Measurements from ENCODE around the gene MB21D2.
"Not testable (repeated sequence)": the region's sequence is repeated elsewhere in the genome, so short reads cannot be mapped to it uniquely, and the experiment has no call there.

Gene MB21D2, protein sequence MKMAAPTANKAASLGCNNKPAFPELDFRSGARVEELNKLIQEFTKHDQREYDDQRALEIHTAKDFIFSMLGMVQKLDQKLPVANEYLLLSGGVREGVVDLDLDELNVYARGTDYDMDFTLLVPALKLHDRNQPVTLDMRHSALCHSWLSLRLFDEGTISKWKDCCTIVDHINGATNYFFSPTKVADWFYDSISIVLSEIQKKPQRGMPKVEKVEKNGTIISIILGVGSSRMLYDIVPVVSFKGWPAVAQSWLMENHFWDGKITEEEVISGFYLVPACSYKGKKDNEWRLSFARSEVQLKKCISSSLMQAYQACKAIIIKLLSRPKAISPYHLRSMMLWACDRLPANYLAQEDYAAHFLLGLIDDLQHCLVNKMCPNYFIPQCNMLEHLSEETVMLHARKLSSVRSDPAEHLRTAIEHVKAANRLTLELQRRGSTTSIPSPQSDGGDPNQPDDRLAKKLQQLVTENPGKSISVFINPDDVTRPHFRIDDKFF

DNA sequence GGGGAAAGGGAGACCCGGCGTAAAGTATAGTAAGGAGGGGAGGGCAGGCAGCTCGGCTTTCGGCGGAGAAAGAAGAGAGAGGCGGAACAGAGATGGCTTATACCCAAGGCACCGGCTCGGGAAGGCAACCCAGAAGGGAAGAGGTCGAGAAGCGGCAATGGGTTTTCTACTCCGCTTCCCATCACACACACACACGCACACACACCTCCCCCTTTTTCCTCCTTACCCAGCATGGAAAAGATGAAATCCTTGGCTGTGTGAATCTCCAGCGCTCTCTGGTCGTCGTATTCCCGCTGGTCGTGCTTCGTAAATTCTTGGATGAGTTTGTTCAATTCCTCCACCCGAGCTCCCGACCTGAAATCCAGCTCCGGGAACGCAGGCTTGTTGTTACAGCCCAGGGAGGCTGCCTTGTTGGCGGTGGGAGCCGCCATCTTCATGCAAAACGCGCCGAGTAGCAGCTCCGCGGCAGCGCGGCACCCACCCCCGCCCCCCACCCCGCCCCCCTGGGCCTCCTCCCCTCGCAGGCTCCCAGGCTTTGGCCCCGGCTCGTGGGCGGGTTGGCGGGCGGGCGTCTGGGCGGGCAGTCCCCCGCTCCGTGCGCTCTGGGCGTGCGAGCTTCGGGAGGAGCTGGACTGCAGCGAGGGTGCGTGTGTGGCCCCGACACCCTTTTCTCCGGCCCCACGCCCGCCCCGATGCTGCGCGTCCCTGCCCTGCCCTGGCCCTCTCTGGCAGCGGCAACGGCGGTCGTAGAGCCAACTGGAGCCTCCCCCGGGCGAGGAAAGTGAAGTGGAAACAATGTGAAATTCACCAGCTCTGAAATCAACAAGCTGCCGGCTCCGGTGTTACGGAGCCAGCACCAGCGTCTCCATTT lies at the start of gene MB21D2:
Gene MB21D2, minus strand, starts transcription at position 453 of the 871 bp plus-strand sequence. Its CDS starts 16 bp downstream, at position 437.
- DNase-seq = peak; percentile 74

GRCh38 chr3:192964959-192965719 lies 47.5 kb upstream of the MB21D2 start:
- not testable (repeated sequence) for DNase-seq

DNA sequence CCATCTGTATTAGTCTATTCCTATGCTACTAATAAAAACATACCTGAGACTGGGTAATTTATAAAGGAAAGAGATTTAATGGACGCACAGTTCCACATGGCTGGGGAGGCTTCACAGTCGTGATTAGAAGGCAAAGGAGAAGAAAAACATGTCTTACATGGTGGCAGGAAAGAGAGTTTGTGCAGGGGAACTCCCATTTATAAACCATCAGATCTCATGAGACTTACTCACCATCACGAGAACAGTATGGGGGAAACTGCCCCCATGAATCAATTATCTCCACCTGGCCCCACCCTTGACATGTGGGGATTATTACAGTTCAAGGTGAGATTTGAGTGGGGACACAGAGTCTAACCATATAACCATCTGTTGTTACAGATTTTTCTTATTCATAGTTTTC lies 42.1 kb upstream of the MB21D2 start:
- no peak for DNase-seq

GRCh38 chr3:192958219-192958872 lies 40.7 kb upstream of the MB21D2 start:
- no peak for DNase-seq

GRCh38 chr3:192957441-192958021 lies 39.9 kb upstream of the MB21D2 start:
- DNase-seq = peak; percentile 18

DNA sequence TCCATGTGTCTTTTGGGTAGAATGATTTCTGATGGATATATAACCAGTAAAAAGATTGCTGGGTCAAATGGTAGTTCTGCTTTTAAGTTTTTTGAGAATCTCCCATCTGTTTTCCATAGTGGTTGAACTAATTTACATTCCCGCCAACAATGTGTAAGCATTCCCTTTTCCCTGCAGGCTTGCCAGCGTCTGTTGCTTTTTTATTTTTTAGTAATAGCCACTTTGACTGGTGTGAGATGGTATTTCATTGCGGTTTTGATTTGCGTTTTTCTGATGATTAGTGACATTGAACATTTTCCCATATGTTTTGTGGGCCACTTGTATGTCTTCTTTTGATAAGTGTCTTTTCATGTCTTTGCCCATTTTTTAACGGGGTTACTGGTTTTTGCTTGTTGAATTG lies 36.3 kb upstream of the MB21D2 start:
- DNase-seq = no peak

DNA sequence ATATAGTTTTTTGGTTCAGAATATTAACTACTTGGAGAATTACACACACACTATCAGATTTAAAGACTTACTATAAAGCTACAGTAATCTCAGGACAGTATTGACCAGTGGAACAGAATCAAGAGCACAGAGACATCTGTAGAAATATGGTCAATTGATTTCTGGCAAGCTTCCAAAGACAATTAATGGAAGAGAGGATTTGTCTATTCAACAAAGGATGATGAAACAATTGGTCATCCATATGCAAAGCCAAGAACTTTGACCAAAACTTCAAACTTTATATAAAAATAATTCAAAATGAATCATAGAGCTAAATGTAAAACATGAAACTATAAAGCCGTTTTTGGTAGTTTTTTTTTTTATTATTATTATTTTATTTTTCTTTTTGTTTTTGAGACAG lies 29.8 kb upstream of the MB21D2 start:
- DNase-seq = no peak

- DNase-seq = no peak
These were observed 25.7 kb upstream of the MB21D2 start for GRCh38 chr3:192943393-192943792.

GRCh38 chr3:192942625-192943024 lies 25.0 kb upstream of the MB21D2 start:
- no peak for DNase-seq

- DNase-seq = no peak
These were observed 22.5 kb upstream of the MB21D2 start for GRCh38 chr3:192940129-192940528.

GRCh38 chr3:192935441-192935840 lies 17.8 kb upstream of the MB21D2 start:
- DNase-seq = no peak

DNA sequence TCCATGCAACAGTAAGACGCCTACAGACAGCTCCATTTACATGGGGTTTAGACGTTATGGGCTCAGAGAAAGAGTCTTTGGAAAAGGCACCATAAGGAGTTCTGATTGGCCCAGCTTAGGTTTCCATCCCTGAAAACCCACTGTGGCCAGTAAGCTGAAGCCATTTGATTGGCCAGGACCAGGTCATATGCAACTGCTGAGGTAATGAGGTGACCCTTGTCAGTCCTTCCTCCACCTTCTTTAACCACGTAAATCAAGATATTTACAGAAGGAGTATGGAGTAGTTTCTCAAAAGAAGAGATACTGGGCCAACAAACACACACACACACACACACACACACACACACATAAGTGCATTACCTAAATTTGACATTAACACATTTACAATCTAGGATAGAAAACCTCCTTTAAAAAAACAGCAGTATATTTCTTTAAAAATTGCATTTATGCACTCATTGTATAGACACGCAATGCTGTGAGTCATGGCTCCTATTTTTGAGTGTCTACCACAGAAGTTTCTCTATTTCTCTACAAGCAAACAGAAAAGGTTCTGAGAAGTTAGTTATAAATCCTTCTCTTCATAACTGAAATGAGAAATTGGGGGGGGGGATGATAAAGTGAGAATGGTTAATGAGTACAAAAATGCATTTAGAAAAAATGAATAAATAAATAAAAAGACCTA lies 16.3 kb upstream of the MB21D2 start:
- no peak for DNase-seq

DNA sequence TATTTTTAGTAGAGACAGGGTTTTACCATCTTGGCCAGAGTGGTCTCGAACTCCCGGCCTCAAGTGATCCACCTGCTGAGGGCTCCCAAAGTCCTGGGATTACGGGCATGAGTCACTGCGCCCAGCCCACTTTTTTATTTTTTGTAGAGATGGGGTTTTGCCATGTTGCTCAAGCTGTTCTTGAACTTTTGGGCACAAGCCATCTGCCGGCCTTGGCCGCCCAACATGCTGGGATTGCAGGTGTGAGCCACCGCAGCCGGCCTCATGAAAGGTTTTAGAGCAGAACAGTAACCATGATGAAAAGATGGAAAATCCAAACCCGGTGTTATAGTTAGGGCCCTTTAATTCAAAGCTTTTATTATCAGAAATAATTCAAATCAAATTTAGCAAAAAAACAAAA lies 15.6 kb upstream of the MB21D2 start:
- DNase-seq = no peak

- no peak for DNase-seq
These were observed 14.2 kb upstream of the MB21D2 start for GRCh38 chr3:192931825-192932224.

DNA sequence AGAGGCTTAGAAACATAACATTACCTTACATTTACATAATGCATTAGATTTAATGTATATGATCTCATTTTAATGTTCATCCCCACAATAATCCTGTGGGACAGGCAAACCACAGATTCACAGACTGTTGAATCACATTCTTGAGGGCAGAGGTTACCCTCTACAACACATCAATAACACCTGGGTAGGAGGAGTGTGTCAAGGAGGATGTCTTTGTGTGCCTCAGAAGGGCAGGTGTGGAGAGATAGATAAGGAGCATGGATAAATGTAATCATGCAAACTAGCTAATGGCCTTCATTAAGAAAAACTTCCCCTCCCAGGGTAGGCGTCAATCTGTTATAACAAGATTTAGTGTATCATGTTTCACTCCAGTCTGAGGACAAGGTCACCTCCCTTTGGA lies 12.9 kb upstream of the MB21D2 start:
- no peak for DNase-seq

- no peak for DNase-seq
These were observed 12.3 kb upstream of the MB21D2 start for GRCh38 chr3:192929755-192930547.

DNA sequence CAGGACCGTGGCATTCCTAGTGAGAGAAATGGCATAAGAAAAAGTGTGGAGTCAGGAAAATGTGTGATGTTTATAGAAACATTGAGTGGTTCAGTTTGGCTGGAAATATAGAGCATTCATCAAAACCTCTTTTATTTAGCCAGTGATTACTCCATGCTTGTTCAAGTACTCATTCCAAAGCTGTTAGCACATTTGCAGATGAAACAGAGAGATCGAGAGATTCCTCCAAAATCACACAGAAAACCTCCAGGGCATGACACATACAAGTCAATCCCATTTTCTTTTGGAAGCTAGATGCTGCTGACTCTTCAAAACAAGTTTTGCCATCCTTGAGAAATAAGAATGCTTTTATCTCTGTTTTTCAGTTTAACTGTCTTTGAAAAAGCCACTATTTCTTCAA lies 11.5 kb upstream of the MB21D2 start:
- DNase-seq = no peak

DNA sequence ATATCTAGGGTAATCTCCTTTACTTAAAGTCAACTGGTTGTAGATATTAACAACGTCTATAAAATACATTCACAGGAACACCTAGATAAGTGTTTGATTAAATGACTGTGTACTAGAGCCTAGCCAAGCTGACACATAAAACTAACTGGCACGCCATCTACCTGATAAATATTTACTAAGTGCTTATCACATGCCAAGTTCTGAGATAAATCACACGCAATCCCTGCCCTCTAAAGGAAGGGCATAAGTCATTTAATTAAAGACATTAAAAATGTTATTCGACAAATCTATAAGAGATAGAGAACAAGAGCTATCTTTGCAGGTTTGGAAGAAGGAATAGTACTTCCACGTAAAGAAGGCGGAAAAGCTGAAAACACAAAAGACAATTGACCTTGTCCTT lies 11.1 kb upstream of the MB21D2 start:
- no peak for DNase-seq

- DNase-seq = no peak
These were observed 10.4 kb upstream of the MB21D2 start for GRCh38 chr3:192928016-192928415.

DNA sequence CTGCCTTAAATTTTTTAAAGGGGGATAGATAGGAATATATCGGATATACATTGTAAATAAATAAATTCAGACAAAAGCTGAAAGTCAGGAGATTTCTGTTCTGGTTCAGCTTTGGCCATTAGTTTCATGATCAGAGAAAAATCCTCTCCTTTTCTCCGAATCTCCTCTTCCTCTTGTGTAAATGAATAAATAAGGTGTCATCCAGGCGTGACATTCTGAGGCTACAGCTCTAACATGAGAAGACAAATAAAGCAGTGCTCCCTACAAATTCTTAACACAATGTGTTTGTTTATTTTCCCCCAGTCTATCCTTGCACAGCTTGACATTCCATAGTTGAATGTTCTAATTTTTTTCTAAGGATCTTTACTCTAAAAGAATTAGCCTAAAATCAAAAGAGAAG lies 9.4 kb upstream of the MB21D2 start:
- no peak for DNase-seq

DNA sequence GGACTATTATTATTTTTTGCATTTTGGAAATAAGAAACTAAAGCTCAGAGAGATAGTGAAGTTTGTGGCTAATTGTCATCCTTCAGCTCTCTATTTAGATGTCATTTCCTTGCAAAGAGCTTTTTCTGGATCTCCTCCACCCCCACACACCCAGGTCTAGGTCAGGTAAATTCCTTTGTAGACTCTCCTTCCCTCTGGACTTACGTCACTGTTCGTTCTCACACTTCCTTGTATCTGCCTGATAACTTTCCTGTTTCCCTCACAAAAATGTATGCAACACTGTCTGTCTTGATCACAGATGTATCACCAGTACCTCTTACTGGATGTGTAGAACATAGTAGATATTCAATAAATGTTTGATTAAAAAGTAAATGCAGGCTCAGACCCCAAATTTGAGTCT lies 6.1 kb upstream of the MB21D2 start:
- DNase-seq = no peak
